Lower leg skin (tissue), 3 donors: ENCODE data around the gene GUF1.
"Not testable (repeated sequence)": the region's sequence is repeated elsewhere in the genome, so short reads cannot be mapped to it uniquely, and the experiment has no call there.

Experiments used
- POLR2A ChIP-seq, 2 donors: fragments of 450-650 bp; IDR thresholded peaks; one replicate each; pipeline ENCODE4 v1.6.1; 2016 to 2017; ENCODE audit warnings: antibody characterized with exemption in 2 of 2, mild to moderate bottlenecking in 1 of 2, moderate library complexity in 1 of 2
- TF ChIP-seq, protein P1 (sequence below), 3 donors: fragments of 450-650 bp; IDR thresholded peaks; one replicate each; pipeline ENCODE4 v1.5.1; 2016; ENCODE audit warnings: antibody characterized with exemption in 3 of 3, mild to moderate bottlenecking in 3 of 3, moderate library complexity in 2 of 3

DNA sequence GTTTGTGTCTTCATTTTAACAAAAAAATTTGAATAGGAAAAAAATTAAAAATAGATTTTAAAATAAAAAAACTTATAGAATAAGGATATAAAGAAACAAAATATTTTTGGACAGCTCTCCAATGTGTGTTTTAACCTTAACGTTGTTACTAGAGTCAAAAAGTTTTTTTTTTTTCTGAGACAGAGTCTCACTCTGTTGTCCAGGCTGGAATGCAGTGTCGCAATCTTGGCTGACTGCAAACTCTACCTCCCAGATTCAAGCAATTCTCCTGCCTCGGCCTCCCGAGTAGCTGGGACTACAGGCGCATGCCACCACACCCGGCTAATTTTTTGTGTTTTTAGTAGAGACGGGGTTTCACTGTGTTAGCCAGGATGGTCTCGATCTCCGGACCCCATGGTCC, 50.5 kb downstream of the GUF1 start:
- TF ChIP-seq, protein P1, sequence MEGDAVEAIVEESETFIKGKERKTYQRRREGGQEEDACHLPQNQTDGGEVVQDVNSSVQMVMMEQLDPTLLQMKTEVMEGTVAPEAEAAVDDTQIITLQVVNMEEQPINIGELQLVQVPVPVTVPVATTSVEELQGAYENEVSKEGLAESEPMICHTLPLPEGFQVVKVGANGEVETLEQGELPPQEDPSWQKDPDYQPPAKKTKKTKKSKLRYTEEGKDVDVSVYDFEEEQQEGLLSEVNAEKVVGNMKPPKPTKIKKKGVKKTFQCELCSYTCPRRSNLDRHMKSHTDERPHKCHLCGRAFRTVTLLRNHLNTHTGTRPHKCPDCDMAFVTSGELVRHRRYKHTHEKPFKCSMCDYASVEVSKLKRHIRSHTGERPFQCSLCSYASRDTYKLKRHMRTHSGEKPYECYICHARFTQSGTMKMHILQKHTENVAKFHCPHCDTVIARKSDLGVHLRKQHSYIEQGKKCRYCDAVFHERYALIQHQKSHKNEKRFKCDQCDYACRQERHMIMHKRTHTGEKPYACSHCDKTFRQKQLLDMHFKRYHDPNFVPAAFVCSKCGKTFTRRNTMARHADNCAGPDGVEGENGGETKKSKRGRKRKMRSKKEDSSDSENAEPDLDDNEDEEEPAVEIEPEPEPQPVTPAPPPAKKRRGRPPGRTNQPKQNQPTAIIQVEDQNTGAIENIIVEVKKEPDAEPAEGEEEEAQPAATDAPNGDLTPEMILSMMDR (IDR thresholded peaks at IDR 0.05) = not testable (repeated sequence)
- not testable (repeated sequence) for TF ChIP-seq POLR2A (IDR thresholded peaks at IDR 0.05)
